ELF-1 (cell line): ENCODE results near the gene TM4SF1.

ENCODE experiments used
- DNase-seq: peaks from one replicate; pipeline ENCODE4 v3.0.0-alpha.2; 2016; ENCODE audit warnings: low read depth, low spot score

The TM4SF1 gene, protein sequence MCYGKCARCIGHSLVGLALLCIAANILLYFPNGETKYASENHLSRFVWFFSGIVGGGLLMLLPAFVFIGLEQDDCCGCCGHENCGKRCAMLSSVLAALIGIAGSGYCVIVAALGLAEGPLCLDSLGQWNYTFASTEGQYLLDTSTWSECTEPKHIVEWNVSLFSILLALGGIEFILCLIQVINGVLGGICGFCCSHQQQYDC

GRCh38 chr3:149377408-149378364 is at the start of gene TM4SF1:
TM4SF1 (minus strand) TSS chr3:149377649; CDS start chr3:149377547, 102 bp downstream.
- peak; percentile 39 for DNase-seq

DNA sequence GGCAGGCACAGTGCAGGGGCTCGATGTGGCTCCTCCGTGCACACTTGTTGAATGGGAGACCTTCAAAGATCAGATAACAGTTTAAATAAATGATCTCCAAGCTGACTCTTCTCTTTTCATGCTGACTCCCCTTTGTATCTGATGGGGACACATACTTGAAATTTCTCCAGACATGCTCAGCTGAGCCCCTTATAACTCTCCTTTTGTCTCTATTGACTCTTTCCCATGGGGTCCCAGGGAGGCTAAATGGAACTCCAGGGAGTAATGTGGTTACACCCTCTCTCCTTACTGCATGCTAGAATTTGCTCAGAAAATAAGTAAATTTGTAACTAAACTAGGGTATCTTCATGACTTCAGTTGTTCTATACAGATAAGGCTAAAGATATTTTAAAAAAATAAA is 48.9 kb upstream of the TM4SF1 start:
- no peak for DNase-seq

GRCh38 chr3:149424918-149425317 is 47.5 kb upstream of the TM4SF1 start:
- no peak for DNase-seq

- no peak for DNase-seq
Measured at GRCh38 chr3:149421764-149422163, 44.3 kb upstream of the TM4SF1 start.

GRCh38 chr3:149419816-149420215 is 42.4 kb upstream of the TM4SF1 start:
- no peak for DNase-seq

DNA sequence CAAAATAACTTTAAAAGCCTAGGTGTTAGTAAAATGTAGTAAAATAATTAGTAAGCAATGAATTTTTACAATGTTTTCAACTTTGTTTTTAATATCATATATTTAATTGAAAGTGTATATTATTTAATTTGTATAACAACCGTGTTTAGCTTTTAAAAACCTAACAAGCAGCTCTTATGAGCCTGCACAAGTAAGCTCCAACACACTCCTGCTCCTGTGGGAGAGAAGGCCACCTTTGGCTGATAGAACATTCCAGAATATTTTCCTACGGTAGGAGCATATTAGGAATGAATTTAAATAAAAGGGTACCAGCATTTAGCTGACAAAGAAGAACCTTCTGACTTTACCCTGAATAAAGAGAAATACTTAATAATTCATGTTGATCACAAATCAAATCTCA is 40.3 kb upstream of the TM4SF1 start:
- DNase-seq, result no peak

DNA sequence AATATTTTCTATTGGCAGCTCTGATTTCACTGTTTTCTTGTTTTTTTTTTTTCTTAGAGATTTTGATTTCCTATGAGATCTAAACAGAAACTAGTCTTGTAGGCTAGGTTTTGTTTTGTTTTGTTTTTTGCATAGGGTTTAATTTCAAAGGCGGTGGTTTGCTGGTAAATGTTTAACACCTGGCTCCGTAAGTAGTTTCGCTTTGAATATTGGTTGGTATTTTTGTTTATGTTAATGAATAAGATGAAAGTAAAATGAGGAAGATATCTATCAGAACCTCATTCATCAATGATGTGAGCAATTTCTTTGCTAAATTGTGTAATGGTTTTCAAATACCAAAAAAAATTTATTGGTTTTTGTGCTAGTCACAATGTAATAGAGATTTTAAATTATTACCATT is 39.7 kb upstream of the TM4SF1 start:
- DNase-seq, result no peak

- DNase-seq, result no peak
Measured at GRCh38 chr3:149415484-149415883, 38.0 kb upstream of the TM4SF1 start.

- no peak for DNase-seq
Measured at GRCh38 chr3:149414557-149415231, 37.2 kb upstream of the TM4SF1 start.

- no peak for DNase-seq
Measured at GRCh38 chr3:149411583-149411982, 34.1 kb upstream of the TM4SF1 start.

GRCh38 chr3:149409351-149409750 is 31.9 kb upstream of the TM4SF1 start:
- no peak for DNase-seq

DNA sequence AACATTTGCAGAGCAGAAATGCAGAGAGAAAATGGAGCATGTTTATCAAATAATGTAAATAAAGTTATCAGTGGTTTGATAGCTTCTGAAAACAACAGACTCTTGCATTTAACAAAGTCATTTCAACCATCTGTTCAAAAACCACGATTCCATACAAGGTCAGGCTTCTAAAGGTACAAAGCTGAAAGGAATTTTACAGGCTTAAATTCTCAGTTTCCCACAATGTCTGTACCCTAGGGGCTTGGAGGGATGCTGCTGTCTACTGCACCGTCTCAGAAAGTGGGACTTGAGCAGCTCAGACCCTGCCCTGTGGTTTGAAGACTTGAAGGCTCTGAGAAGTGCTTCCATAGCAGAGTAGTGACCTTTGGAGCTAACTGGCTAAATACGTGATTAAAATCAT is 30.4 kb upstream of the TM4SF1 start:
- DNase-seq, result no peak

GRCh38 chr3:149406244-149406752 is 28.8 kb upstream of the TM4SF1 start:
- no peak for DNase-seq

DNA sequence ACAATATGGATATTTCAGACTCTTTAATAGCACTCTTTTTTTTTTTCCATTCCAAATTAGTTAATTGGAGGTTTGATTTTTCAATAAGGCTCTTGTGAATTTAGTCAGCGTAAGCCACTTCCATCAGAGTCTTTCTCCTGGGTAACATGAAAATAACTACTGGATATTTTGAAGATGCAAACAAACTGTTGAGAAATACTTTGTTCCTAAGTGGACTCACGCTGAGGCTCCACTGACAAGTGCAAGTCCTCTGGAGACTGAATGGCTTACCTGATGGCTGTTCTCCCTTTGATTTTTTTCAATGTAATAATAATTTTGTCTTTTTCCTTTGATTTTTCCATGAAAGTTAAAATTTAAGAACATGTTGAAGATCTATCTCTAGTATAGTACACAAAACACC is 26.0 kb upstream of the TM4SF1 start:
- DNase-seq, result no peak

DNA sequence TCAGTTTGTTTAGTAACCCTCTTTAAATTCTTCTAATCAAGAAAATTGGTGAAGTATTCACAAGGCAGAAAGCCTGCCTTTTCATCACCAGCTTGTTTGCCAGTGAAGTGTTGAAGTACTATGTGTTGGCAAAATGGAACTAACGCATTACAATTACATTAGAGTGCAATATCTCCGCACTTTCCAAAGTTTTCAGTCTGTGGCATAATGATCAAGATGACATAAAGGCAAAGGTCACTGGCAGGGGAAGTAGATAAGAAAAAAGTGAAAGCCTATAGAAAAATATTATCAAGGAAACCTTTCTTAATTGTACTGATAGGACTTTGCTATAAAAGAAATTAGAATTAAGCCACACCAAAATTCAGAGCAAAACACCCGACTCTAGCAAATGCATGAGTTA is 25.0 kb upstream of the TM4SF1 start:
- DNase-seq, result no peak

- no peak for DNase-seq
Measured at GRCh38 chr3:149401926-149402310, 24.5 kb upstream of the TM4SF1 start.

DNA sequence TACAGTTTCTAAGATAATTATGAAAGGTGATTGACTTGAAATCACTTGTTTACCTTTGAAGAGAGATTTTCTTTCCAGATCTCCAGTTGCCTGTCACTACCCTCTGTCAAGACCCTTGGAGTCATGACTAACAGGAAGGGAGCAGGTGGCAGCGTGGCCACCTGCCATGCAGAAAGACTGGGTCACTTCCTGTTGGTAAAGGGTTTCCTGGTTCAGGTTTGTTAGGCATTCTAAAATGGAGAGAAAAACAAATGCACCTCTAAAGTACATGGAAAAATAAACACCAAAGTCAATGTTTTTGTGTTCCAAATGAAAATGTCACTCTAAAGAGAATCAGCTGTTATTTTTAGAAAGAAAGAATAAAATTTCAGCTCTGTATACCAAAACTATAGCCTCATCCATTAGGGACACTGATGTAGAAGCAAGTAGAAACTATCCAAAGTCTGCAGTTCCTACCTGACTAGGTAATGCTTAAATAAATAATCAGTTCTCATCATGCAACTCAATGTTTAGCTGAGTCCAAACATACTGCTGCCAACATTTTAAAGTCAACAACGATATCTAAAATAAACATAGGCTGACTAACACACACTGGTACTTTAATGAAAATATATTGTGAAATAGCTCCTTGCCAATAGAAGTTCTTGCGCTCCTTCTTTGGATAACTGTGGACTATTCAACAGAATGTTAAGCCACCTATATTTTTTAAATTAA is 23.9 kb upstream of the TM4SF1 start:
- DNase-seq, result no peak

- DNase-seq, result no peak
Measured at GRCh38 chr3:149400645-149401044, 23.2 kb upstream of the TM4SF1 start.

- no peak for DNase-seq
Measured at GRCh38 chr3:149398296-149398695, 20.8 kb upstream of the TM4SF1 start.

DNA sequence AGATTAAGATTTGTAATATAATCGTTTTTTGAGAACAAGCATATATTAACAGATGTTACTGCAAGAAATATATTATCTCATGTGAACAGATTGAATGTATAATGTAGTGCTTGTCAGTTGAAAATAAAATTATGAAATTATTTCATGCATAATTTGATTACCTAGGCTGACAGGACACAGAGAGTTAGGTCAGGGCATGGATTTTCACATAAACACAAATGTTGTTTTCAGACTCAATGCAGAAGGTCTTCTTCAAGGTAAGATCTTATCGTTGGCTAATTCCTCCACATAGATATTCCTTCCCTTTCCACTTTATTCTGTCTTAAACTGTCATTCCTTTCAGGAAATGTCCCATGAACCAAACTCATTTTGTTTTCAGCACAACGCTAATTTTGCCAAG is 20.1 kb upstream of the TM4SF1 start:
- no peak for DNase-seq

- no peak for DNase-seq
Measured at GRCh38 chr3:149396476-149396875, 19.0 kb upstream of the TM4SF1 start.
